Activated CD4-positive, alpha-beta T cell treated with anti-CD3 and anti-CD28 coated beads for 1 hour (primary cell): ENCODE data around the gene EPHX1.
"Not testable (repeated sequence)": the region's sequence is repeated elsewhere in the genome, so short reads cannot be mapped to it uniquely, and the experiment has no call there.

Experiments used
- DNase-seq: peaks from one replicate; pipeline ENCODE4 v3.0.0-alpha.2; 2020

EPHX1 gene

DNA sequence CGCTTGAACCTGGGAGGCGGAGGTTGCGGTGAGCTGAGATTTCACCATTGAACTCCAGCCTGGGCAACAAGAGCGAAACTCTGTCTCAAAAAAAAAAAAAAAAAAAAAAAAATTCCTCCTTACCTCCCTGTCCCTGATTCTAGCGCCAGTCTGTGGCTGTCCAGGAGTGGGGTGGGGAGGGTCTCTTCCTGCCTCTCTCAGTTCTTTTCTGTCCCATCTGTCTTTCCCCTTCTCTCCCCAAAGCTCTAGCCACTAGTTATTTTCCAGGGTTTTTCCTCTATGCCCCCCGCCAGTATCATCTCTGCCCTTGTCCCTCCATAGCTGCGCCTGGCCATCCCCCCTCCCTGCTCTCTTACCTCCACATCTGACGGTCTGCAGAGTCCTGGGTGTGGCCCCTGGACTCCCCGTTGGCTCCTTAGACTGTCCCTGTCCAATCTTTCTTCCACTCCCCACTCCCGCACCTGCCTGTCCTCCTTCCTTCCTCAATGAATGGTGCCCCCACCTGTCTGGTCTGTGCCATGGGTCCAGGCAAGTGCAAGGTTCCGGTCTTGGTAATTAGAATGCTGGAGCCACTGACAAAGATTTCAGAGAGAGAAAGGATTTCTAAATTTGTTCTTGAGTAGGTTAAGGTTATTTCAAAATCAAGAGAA is 73.8 kb downstream of the EPHX1 start:
- DNase-seq, result no peak

DNA sequence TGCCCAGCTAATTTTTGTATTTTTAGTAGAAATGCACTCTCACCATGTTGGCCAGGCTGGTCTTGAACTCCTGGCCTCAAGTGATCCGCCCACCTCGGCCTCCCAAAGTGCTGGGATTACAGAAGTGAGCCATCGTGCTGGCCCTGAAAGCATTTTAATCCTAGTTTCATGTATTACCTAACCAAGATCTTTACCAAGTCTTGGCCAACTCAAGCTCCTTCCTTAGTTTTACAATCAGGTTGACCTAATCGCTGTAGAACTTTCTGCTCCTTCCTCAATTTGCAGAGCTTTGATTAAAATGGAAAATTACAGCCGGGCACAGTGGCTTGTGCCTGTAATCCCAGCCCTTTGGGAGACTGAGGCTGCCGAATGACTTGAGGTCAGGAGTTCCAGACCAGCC is 75.4 kb downstream of the EPHX1 start:
- DNase-seq, result no peak

DNA sequence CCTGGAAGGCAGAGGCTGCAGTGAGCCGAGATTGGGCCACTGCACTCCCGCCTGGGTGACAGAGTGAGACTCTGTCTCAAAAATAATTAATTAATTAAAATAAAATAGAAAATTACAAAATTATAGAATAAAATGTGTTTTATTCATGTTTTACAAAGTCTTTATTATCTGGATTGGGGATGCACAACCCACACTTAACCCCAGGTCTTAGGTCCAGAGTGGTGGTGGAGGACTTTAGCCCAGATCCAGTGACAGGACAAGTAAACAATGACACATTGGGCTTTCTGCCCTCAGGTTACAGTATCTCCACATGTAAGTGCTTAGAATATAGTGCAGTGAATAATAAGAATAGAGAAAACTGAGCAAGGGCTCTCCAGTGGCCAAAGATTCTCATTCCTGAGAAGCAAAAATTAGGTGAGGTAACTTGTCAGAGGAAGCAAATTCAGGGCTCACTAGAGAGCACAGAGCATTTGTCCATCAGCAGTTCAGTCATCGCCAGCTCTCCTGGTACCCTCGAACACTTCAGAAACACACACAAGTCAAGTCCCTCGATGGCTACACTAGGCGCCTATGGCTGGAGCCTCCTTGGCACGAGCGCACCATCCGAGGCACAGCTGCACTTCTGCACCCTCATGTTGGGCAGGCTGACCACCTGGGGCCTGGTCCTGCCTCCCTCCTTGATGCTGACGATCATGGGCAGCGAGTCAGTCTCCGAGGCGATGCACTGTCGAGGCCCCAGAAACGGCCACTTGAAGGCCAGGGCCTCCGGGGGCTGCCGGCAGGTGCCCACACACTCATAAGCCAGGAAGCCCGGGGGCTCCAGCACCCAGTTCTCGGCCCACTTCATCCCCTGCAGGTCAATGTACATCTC is 76.5 kb downstream of the EPHX1 start:
- no peak for DNase-seq

DNA sequence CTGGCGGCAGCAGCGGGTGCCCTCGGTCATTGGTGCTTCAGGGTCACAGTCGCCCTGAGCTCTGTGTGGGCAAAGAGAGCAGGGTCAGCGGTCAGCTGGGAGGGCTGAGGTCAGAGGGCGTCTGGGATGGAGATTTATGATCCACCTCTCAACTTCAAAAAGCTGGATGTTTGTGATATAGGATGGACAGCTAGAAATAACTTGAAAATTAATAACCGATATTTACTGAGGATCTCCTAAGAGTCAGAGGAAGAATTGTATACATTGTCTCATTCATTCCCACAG is 77.0 kb downstream of the EPHX1 start:
- no peak for DNase-seq

DNA sequence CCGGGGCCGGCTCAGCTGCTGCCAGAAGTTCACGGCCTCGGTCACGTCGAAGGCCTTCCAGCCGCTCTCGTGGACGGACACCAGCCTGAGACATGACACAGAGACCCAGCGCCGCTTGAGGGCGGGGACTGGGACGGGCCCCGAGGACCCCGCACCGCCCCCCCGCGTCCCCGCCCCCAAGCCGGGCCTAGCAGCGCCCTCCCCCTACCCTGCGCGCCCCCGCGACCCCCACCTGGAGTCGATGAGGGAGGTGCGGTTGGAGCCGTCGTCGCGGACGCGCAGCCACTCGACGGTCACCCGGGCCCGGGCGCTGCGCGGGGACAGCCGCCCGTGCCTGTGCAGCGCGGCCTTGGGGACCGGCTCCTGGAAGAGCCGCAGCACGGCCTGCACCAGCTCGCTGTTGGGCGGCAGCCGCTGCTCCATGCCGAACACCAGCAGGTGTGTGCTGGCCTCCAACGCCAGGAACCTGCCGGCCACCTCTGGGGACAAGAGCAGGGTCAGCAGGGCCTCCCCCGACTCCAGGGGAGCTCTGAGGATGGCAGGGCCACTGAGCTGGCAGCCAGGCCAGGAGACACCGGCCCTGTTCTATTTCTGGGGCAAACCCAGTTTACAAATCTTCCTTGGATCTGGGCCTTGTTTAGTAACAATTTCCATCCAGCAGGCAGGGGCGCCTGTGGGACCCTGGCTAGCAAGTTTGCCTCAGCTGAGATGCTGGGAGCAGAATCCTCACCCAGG is 77.8 kb downstream of the EPHX1 start:
- not testable (repeated sequence) for DNase-seq

DNA sequence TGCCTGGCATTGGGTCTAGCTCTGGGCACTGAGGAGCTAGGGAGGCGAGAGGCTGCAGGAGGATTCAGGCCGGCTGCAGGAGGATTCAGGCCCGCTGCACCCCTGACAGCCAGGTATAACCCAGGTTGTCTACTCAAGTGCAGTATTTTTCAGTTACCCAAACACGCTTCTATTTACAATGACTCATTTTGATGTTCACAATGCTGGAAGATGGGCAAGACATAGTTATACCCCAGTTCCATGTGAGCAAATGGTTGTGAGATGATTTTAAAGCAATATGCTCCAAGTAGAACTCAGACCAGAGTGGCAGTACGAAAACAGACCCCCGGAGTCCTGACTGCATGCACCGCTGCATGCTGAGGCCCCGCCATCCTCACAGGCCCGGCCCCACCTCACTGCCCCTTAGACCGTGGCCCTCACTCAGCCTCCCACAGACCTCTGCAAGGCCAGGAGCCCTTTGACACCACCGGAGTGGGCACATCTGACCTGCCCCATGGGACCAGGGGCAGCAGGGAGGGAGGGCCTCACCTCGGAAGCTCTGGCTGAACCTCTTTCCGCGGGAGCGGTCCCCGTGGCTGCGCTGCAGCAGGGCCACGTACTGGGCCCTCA is 78.5 kb downstream of the EPHX1 start:
- DNase-seq, result no peak

DNA sequence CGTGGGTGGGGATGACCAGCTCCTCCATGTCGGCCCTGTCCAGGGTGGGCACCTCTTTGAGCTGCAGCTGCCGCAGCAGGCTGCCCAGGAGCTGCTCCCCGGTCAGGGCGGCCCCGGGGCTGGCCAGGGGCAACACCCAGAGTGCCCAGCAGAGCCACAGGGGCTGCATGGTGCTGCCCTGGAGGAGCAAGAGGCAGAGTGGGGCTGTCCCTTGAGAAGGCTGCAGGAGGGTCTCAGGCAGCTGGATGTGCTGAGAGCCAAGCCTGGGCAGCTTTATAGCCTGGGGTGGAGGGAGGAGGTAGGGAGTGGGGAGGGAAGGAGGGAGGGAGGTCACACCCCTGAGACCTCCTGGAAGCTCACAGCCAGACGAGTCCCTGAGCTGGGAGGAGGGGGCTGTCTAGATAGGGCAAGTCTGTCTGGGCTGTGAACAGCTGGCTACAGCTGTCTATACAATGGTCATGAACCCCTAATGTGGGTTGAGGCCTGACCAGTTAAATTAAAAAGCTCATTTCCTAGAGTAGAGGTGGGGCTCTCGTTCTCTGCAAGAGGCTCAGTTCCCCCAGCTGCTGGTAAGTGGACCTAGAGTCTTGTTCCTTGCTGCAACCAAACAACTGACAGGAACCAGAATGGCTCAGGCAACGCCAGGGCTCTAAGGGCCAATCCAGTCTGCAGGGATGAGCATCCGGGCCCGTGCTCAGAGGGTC is 79.1 kb downstream of the EPHX1 start, which contains the start of gene LEFTY1:
TSS of gene LEFTY1 (minus strand) at position 249 of the 704 bp plus-strand sequence. CDS start at position 169, 80 bp downstream.
- no peak for DNase-seq

DNA sequence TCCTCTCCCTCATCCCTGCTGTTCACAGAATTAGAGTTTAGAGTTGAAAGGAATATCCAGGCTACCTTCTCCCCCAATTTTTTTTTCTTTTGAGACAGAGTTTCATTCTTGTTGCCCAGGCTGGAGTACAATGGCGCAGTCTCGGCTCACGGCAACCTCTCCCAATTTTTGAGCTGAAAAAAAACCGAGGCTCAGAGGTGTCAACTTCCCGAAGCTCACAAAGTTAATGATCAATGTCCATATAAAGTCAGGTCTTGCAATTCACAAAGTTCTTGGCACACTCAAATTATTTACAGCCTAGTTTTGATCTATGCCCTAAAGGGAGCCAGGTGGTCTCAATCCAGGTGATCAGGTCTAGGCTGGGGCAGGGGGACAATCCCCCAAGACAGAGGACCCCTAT is 79.8 kb downstream of the EPHX1 start:
- no peak for DNase-seq

DNA sequence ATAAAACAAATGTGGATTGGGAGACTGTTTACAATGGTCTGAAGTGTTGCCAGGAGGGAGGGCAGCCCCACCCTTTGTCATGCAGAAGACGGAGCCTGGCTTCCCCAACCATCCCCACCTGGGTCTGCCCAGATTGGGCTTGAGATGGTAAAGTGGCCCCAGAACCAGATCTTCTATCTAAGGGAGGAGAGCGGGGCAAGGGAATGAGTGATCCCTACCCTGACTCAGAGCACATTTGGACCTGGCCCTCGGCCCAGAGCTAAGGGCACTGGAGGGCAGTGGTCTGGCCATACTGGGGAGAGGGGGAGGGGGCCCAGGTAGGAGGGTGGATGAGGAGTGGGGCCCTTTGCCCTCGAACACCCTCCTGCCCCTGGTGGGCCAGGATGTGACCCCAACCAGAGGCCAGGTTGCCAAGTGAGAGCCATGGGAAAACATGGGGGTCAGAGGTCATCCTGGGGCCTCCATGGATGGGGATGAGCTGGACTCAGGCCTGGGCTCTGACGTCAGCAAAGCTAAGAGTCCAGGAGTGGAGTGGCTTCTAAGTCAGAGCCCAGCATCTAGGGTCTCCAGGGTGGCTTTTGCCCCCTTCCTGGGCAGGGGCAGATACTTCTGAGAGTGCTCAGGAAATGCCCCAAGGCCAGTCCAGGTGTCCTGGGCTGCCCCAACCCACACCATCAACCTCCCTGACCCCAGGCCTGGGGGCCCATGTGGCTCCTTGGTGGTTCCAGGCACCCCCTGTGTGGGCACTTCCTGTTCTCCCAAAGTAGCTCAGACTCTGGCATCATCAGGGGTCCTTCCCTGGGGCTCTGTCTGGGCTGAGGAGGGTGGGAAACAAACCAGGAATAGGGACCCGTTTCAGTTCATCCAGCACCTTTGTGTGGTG is 80.7 kb downstream of the EPHX1 start:
- DNase-seq, result no peak

DNA sequence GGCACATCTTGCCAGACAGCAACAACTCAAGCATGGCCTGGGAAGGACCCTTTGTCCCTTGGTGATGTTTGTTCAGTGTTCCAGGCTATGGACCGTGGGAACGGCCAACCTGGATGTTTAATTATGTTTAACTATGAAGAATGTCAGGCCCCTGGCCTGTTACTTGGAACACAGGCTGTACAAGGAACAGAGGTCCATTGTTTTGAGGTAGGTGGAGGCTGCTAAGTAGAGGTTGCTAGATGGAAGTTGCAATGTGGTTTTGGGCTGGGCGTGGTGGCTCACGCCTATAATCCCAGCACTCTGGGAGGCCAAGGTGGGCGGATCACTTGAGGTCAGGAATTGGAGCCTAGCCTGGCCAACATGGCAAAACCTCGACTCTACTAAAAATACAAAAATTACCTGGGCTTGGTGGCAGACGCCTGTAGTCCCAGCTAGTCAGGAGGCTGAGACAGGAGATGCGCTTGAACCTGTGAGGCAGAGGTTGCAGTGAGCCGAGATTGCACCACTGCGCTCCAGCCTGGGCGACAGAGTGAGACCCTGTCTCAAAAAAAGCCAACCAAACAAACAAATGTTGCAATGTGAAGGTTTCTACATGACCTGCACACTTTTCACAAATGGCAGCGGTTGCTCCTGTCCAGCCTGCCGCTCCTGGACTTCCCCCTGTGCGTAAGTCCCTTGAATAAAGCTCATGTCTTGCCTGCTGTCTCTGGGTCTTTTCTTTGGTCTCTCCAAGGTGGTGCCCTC is 81.5 kb downstream of the EPHX1 start:
- no peak for DNase-seq

DNA sequence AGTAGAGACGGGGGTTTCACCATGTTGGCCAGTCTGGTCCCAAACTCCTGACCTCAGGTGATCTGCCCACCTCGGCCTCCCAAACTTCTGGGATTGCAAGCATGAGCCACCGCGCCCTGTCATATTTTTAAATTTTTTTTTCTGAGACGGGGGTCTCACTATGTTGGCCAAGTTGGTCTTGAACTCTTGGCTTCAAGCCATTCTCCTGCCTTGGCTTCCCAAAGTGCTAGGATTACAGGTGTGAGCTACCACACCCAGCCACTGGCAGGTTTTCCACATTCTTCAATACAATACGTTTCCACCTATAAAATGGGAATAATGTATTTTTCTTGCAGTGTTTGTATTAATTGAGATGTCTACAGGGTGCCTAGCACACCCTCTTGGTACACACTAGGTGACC is 82.4 kb downstream of the EPHX1 start:
- no peak for DNase-seq
